ENCODE measurements around the gene TBC1D16.

The TBC1D16 gene

GRCh38 chr17:79920751-79921410 lies 114.8 kb downstream of the TBC1D16 start:
- DNase-seq, result no peak
- no peaks in the 10 kb centered on the region for H3K36me3 ChIP-seq (ENCODE audit: control insufficient read depth in 4 of 4, insufficient read depth in 4 of 4, low read length in 3 of 4)
- no peak overlapping the region for H3K4me3 ChIP-seq (ENCODE audit: control insufficient read depth in 1 of 7, extremely low read depth in 1 of 7, insufficient read depth in 4 of 7, low read depth in 2 of 7, low read length in 6 of 7)
- no peak overlapping the region for H3K27ac ChIP-seq (ENCODE audit: insufficient read depth in 1 of 2, low read depth in 1 of 2, low read length in 2 of 2, poor library complexity in 1 of 2, severe bottlenecking in 2 of 2)
- peaks cover 0 to 13% (median 4%) of the 10 kb centered on the region in 5 experiments for H3K27me3 ChIP-seq (replicated peaks in 2 of 5; ENCODE audit: control insufficient read depth in 4 of 5, insufficient read depth in 5 of 5, low read length in 4 of 5)
- CTCF ChIA-PET, result interaction anchor here (1.0 to 1.3 kb wide), 3 partner anchors 10 to 46 kb away, joined by 3 read pairs; no protein-coding TSS in a partner anchor
- H3K9me3 ChIP-seq (ENCODE audit: control extremely low read depth in 1 of 5, control insufficient read depth in 4 of 5, insufficient read depth in 2 of 5, low read depth in 1 of 5, low read length in 4 of 5), result no peaks in the 10 kb centered on the region
- peaks cover 0 to 21% (median 6%) of the 10 kb centered on the region in 4 experiments for H3K4me1 ChIP-seq (ENCODE audit: control extremely low read depth in 1 of 4, control insufficient read depth in 4 of 4, insufficient read depth in 4 of 4, low read length in 3 of 4)
- POLR2A ChIA-PET, result no interaction called here
- WGBS (ENCODE audit: insufficient coverage), result 56% methylated on average over 16 of the region's 19 CpGs

GRCh38 chr17:79919862-79920720 lies 115.6 kb downstream of the TBC1D16 start:
- ChIA-PET CTCF (interaction anchor here (1.0 to 1.3 kb wide), 4 partner anchors 11 to 46 kb away, joined by 3 read pairs; no protein-coding TSS in a partner anchor), POLR2A (no interaction called here)
- H3K27ac ChIP-seq (ENCODE audit: insufficient read depth in 1 of 2, low read depth in 1 of 2, low read length in 2 of 2, poor library complexity in 1 of 2, severe bottlenecking in 2 of 2), result no peak overlapping the region
- peaks cover 0 to 15% (median 4%) of the 10 kb centered on the region in 5 experiments for H3K27me3 ChIP-seq (replicated peaks in 2 of 5; ENCODE audit: control insufficient read depth in 4 of 5, insufficient read depth in 5 of 5, low read length in 4 of 5)
- no peak for DNase-seq
- no peak overlapping the region for H3K4me3 ChIP-seq (ENCODE audit: control insufficient read depth in 1 of 7, extremely low read depth in 1 of 7, insufficient read depth in 4 of 7, low read depth in 2 of 7, low read length in 6 of 7)
- no peaks in the 10 kb centered on the region for H3K36me3 ChIP-seq (ENCODE audit: control insufficient read depth in 4 of 4, insufficient read depth in 4 of 4, low read length in 3 of 4)
- peaks cover 0 to 14% (median 1%) of the 10 kb centered on the region in 4 experiments for H3K4me1 ChIP-seq (ENCODE audit: control extremely low read depth in 1 of 4, control insufficient read depth in 4 of 4, insufficient read depth in 4 of 4, low read length in 3 of 4)
- H3K9me3 ChIP-seq (ENCODE audit: control extremely low read depth in 1 of 5, control insufficient read depth in 4 of 5, insufficient read depth in 2 of 5, low read depth in 1 of 5, low read length in 4 of 5), result no peaks in the 10 kb centered on the region
- 72% methylated on average over 25 of the region's 28 CpGs for WGBS (ENCODE audit: insufficient coverage)

- Histone ChIP-seq H3K36me3 (ENCODE audit: control insufficient read depth in 4 of 4, insufficient read depth in 4 of 4, low read length in 3 of 4) (no peaks in the 10 kb centered on the region), H3K27me3 (replicated peaks in 2 of 5; ENCODE audit: control insufficient read depth in 4 of 5, insufficient read depth in 5 of 5, low read length in 4 of 5) (peaks cover 0 to 15% (median 4%) of the 10 kb centered on the region in 5 experiments), H3K4me3 (ENCODE audit: control insufficient read depth in 1 of 7, extremely low read depth in 1 of 7, insufficient read depth in 4 of 7, low read depth in 2 of 7, low read length in 6 of 7) (no peak overlapping the region), H3K9me3 (ENCODE audit: control extremely low read depth in 1 of 5, control insufficient read depth in 4 of 5, insufficient read depth in 2 of 5, low read depth in 1 of 5, low read length in 4 of 5) (no peaks in the 10 kb centered on the region), H3K4me1 (ENCODE audit: control extremely low read depth in 1 of 4, control insufficient read depth in 4 of 4, insufficient read depth in 4 of 4, low read length in 3 of 4) (peaks cover 0 to 7% (median 1%) of the 10 kb centered on the region in 4 experiments), H3K27ac (ENCODE audit: insufficient read depth in 1 of 2, low read depth in 1 of 2, low read length in 2 of 2, poor library complexity in 1 of 2, severe bottlenecking in 2 of 2) (no peak overlapping the region)
- CTCF ChIA-PET, result interaction anchor here (1.3 kb wide), 1 partner anchor 12 kb away, joined by 3 read pairs; no protein-coding TSS in a partner anchor
- no peak for DNase-seq
- POLR2A ChIA-PET, result no interaction called here
- WGBS (ENCODE audit: insufficient coverage), result 92% methylated on average over 16 of the region's 17 CpGs
These were observed 116.5 kb downstream of the TBC1D16 start for GRCh38 chr17:79919164-79919585.

- no peaks in the 10 kb centered on the region for H3K36me3 ChIP-seq (ENCODE audit: control insufficient read depth in 4 of 4, insufficient read depth in 4 of 4, low read length in 3 of 4)
- 92% methylated on average over 8 of the region's 9 CpGs for WGBS (ENCODE audit: insufficient coverage)
- H3K27me3 ChIP-seq (replicated peaks in 2 of 5; ENCODE audit: control insufficient read depth in 4 of 5, insufficient read depth in 5 of 5, low read length in 4 of 5), result peaks cover 0 to 17% (median 4%) of the 10 kb centered on the region in 5 experiments
- no peak for DNase-seq
- no peaks in the 10 kb centered on the region for H3K9me3 ChIP-seq (ENCODE audit: control extremely low read depth in 1 of 5, control insufficient read depth in 4 of 5, insufficient read depth in 2 of 5, low read depth in 1 of 5, low read length in 4 of 5)
- CTCF ChIA-PET, result interaction anchor here (1.3 kb wide), 1 partner anchor 12 kb away, joined by 3 read pairs; no protein-coding TSS in a partner anchor
- POLR2A ChIA-PET, result no interaction called here
- no peak overlapping the region for H3K4me3 ChIP-seq (ENCODE audit: control insufficient read depth in 1 of 7, extremely low read depth in 1 of 7, insufficient read depth in 4 of 7, low read depth in 2 of 7, low read length in 6 of 7)
- H3K4me1 ChIP-seq (ENCODE audit: control extremely low read depth in 1 of 4, control insufficient read depth in 4 of 4, insufficient read depth in 4 of 4, low read length in 3 of 4), result peaks cover 0 to 7% (median 1%) of the 10 kb centered on the region in 4 experiments
- H3K27ac ChIP-seq (ENCODE audit: insufficient read depth in 1 of 2, low read depth in 1 of 2, low read length in 2 of 2, poor library complexity in 1 of 2, severe bottlenecking in 2 of 2), result no peak overlapping the region
These were observed 117.0 kb downstream of the TBC1D16 start for GRCh38 chr17:79918581-79919163.

- Histone ChIP-seq H3K9me3 (ENCODE audit: control extremely low read depth in 1 of 5, control insufficient read depth in 4 of 5, insufficient read depth in 2 of 5, low read depth in 1 of 5, low read length in 4 of 5) (no peaks in the 10 kb centered on the region), H3K27me3 (replicated peaks in 2 of 5; ENCODE audit: control insufficient read depth in 4 of 5, insufficient read depth in 5 of 5, low read length in 4 of 5) (peaks cover 0 to 17% (median 4%) of the 10 kb centered on the region in 5 experiments), H3K36me3 (ENCODE audit: control insufficient read depth in 4 of 4, insufficient read depth in 4 of 4, low read length in 3 of 4) (no peaks in the 10 kb centered on the region), H3K4me1 (ENCODE audit: control extremely low read depth in 1 of 4, control insufficient read depth in 4 of 4, insufficient read depth in 4 of 4, low read length in 3 of 4) (peaks cover 0 to 7% (median 1%) of the 10 kb centered on the region in 4 experiments), H3K27ac (ENCODE audit: insufficient read depth in 1 of 2, low read depth in 1 of 2, low read length in 2 of 2, poor library complexity in 1 of 2, severe bottlenecking in 2 of 2) (no peak overlapping the region), H3K4me3 (ENCODE audit: control insufficient read depth in 1 of 7, extremely low read depth in 1 of 7, insufficient read depth in 4 of 7, low read depth in 2 of 7, low read length in 6 of 7) (no peak overlapping the region)
- ChIA-PET CTCF (interaction anchor here (2.0 kb wide), 1 partner anchor 18 kb away, joined by 4 read pairs; no protein-coding TSS in a partner anchor), POLR2A (no interaction called here)
- DNase-seq, result no peak
- WGBS (ENCODE audit: insufficient coverage), result 92% methylated on average over 8 of the region's 14 CpGs
These were observed 117.7 kb downstream of the TBC1D16 start for GRCh38 chr17:79917902-79918484.

GRCh38 chr17:79916991-79917901 lies 118.4 kb downstream of the TBC1D16 start:
- DNase-seq, result no peak
- POLR2A ChIA-PET, result no interaction called here
- no peaks in the 10 kb centered on the region for H3K9me3 ChIP-seq (ENCODE audit: control extremely low read depth in 1 of 5, control insufficient read depth in 4 of 5, insufficient read depth in 2 of 5, low read depth in 1 of 5, low read length in 4 of 5)
- H3K27ac ChIP-seq (ENCODE audit: insufficient read depth in 1 of 2, low read depth in 1 of 2, low read length in 2 of 2, poor library complexity in 1 of 2, severe bottlenecking in 2 of 2), result no peak overlapping the region
- H3K36me3 ChIP-seq (ENCODE audit: control insufficient read depth in 4 of 4, insufficient read depth in 4 of 4, low read length in 3 of 4), result no peaks in the 10 kb centered on the region
- CTCF ChIA-PET, result interaction anchor here (0.8 to 3.9 kb wide), 6 partner anchors 12 to 171 kb away, joined by 3 to 28 read pairs (median 4); no protein-coding TSS in a partner anchor
- H3K4me3 ChIP-seq (ENCODE audit: control insufficient read depth in 1 of 7, extremely low read depth in 1 of 7, insufficient read depth in 4 of 7, low read depth in 2 of 7, low read length in 6 of 7), result no peak overlapping the region
- H3K27me3 ChIP-seq (replicated peaks in 2 of 5; ENCODE audit: control insufficient read depth in 4 of 5, insufficient read depth in 5 of 5, low read length in 4 of 5), result peaks cover 0 to 17% (median 4%) of the 10 kb centered on the region in 5 experiments
- WGBS (ENCODE audit: insufficient coverage), result 87% methylated on average over 11 of the region's 18 CpGs
- peaks cover 0 to 7% (median 1%) of the 10 kb centered on the region in 4 experiments for H3K4me1 ChIP-seq (ENCODE audit: control extremely low read depth in 1 of 4, control insufficient read depth in 4 of 4, insufficient read depth in 4 of 4, low read length in 3 of 4)
